ENCODE data around the gene CLK2. TPM values are rescaled to one million over a fixed set of nuclear protein-coding genes. Genes with fewer than 3 reads are reported as not detected.

Gene CLK2
- total and polyA plus RNA-seq, 2 of the 8 experiments (the other 6 are each of a cell fraction or from before 2014, with no cell fraction given): 62.2 to 76.0 TPM

DNA sequence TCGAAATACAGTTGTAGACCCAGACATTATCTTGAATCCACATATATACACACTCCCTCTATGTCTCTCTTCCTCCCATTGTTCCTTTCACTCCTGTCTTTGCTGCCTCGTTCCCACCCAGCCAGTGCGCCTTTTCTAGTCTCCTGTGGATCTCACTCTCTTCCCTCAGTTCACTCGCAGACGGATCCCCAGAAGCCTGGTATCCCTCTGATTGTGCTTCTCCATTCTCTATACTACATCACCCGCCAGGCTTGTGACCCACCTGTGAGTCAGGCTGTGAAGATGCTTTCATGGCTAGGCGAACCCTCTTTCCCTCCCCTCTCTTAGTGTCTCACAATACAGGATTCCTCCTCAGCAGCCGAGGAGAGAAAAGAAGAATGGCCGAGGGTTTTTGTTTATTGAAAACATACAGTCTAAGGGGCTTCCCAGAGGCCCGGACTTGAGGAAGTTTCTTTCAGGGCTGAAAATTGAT is 5.4 kb upstream of the CLK2 start (continued):
- no peak for TF ChIP-seq CBX8 (IDR thresholded peaks at IDR 0.05; ENCODE audit: borderline replicate concordance, low read depth, low read length)
- no peak for TF ChIP-seq JUN (IDR thresholded peaks at IDR 0.05; ENCODE audit: low read depth, low read length)
- no peak for TF ChIP-seq EGR1 (IDR thresholded peaks at IDR 0.05; ENCODE audit: borderline replicate concordance, low read depth, low read length)
- no peak for TF ChIP-seq SP4 (IDR thresholded peaks at IDR 0.05; ENCODE audit: low read length)
- TF ChIP-seq, protein P1, sequence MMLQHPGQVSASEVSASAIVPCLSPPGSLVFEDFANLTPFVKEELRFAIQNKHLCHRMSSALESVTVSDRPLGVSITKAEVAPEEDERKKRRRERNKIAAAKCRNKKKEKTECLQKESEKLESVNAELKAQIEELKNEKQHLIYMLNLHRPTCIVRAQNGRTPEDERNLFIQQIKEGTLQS (IDR thresholded peaks at IDR 0.05; ENCODE audit: insufficient read depth, low read depth, low read length): no peak
- no peak for TF ChIP-seq GABPA (IDR thresholded peaks at IDR 0.05; ENCODE audit: borderline replicate concordance, insufficient read depth, low read length)

Data from H1 (cell line).